HEK293T (cell line): Measurements from ENCODE around the gene MAST3.

Experiments
- BHLHE40 ChIP-seq: fragments of 450-650 bp; IDR thresholded peaks from 2 replicates; pipeline ENCODE4 v1.6.1; 2016; ENCODE audit warnings: mild to moderate bottlenecking, moderate library complexity, borderline replicate concordance
- ELF4 ChIP-seq: fragments of 450-650 bp; IDR thresholded peaks from 2 replicates; pipeline ENCODE4 v1.6.1; 2017; ENCODE audit warnings: antibody characterized with exemption
- FOXA1 ChIP-seq: fragments of 450-650 bp; IDR thresholded peaks from 2 replicates; pipeline ENCODE4 v1.6.1; 2016; ENCODE audit warnings: mild to moderate bottlenecking
- FOXM1 ChIP-seq: fragments of 450-650 bp; IDR thresholded peaks from 2 replicates; pipeline ENCODE4 v1.6.1; 2017; ENCODE audit warnings: mild to moderate bottlenecking, borderline replicate concordance
- HDGF ChIP-seq: fragments of 450-650 bp; IDR thresholded peaks from 2 replicates; pipeline ENCODE4 v1.6.1; 2017; ENCODE audit warnings: antibody characterized with exemption, borderline replicate concordance
- L3MBTL2 ChIP-seq: fragments of 450-650 bp; conservative IDR thresholded peaks from 2 replicates; pipeline ENCODE4 v1.6.1; 2016; ENCODE audit warnings: mild to moderate bottlenecking
- LEF1 ChIP-seq: fragments of 450-650 bp; IDR thresholded peaks from 2 replicates; pipeline ENCODE4 v1.6.1; 2017; ENCODE audit warnings: mild to moderate bottlenecking, borderline replicate concordance
- PKNOX1 ChIP-seq: fragments of 450-650 bp; IDR thresholded peaks from 2 replicates; pipeline ENCODE4 v1.6.1; 2016
- SP1 ChIP-seq: fragments of 450-650 bp; IDR thresholded peaks from 2 replicates; pipeline ENCODE4 v1.6.1; 2017
- SUZ12 ChIP-seq: fragments of 450-650 bp; IDR thresholded peaks from 2 replicates; pipeline ENCODE4 v1.6.1; 2016; ENCODE audit warnings: mild to moderate bottlenecking
- TARDBP ChIP-seq: fragments of 450-650 bp; IDR thresholded peaks from 2 replicates; pipeline ENCODE4 v1.6.1; 2016
- ZNF384 ChIP-seq: fragments of 450-650 bp; IDR thresholded peaks from 2 replicates; pipeline ENCODE4 v1.6.1; 2016

DNA sequence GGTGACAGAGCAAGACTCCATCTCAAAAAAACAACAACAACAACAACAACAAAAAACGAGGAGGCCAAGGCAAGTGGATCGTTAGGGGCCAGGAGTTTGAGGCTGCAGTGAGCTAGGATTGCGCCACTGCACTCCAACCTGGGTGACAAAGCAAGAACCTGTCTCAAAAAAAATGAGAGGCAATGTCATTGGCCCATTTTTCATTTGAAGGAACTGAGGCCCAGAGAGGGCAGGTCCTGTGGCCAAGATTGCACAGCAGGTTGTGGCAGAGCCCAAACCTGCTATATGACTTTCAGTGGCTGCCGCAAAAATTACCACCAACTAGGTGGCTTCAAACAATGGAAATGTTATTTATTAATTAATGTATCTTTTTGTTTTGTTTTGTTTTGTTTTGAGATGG is 60.9 kb downstream of the MAST3 start:
- TF ChIP-seq FOXA1 (no peak), HDGF (no peak), SP1 (no peak), FOXM1 (no peak), BHLHE40 (no peak), L3MBTL2 (no peak), TARDBP (no peak), SUZ12 (no peak), ELF4 (no peak), PKNOX1 (no peak), ZNF384 (peak; percentile 13; the same call in 1 of the 2 replicates), LEF1 (no peak)
